Tibial artery (tissue), 4 donors: Measurements from ENCODE around the gene SMYD3.

Experiments
- DNase-seq, 2 donors: peaks; one replicate each; pipeline ENCODE4 v3.0.0-alpha.2; 2019
- H3K27ac ChIP-seq, 2 donors: fragments of 200-600 bp; sonication (generic) in 1 of 2; 1 replicate in 1 of 2; 2 replicates in 1 of 2; pipeline ENCODE4 v1.5.1; 2018 to 2019; ENCODE audit warnings: mild to moderate bottlenecking in 1 of 2
- H3K27me3 ChIP-seq, 2 donors: fragments of 200-600 bp; sonication (generic) in 1 of 2; one replicate each; pipeline versions ENCODE4 v1.5.1 to v1.6.0; 2016 to 2019
- H3K36me3 ChIP-seq, 3 donors: fragments of 200-600 bp; sonication (generic) in 2 of 3; one replicate each; pipeline ENCODE4 v1.5.1; 2016 to 2019; ENCODE audit warnings: mild to moderate bottlenecking in 2 of 3
- H3K4me1 ChIP-seq, 4 donors: fragments of 200-600 bp; sonication (generic) in 2 of 4; 1 replicate in 3 of 4; 2 replicates in 1 of 4; pipeline ENCODE4 v1.5.1; 2016 to 2019
- H3K4me3 ChIP-seq, 2 donors: fragments of 200-600 bp; sonication (generic) in 1 of 2; 1 replicate in 1 of 2; 2 replicates in 1 of 2; pipeline ENCODE4 v1.5.1; 2018 to 2019; ENCODE audit warnings: mild to moderate bottlenecking in 2 of 2
- H3K9me3 ChIP-seq, 3 donors: fragments of 200-600 bp; sonication (generic) in 1 of 3; one replicate each; pipeline ENCODE4 v1.5.1; 2016 to 2019
- intact Hi-C: fragments of 100-400 bp; cut with DNase I; formaldehyde crosslinking; loops from one replicate; pipeline ENCODE4 v1.15.0; 2023; ENCODE audit warnings: low total_unique reads
- TF ChIP-seq, protein P1 (sequence below), 2 experiments: fragments of 200-600 bp in 1 of 2; fragments of 450-650 bp in 1 of 2; IDR thresholded peaks; one replicate each; pipeline ENCODE4 v1.5.1; 2017 to 2019; ENCODE audit warnings: antibody characterized with exemption in 2 of 2, mild to moderate bottlenecking in 1 of 2, moderate library complexity in 1 of 2

Gene SMYD3

DNA sequence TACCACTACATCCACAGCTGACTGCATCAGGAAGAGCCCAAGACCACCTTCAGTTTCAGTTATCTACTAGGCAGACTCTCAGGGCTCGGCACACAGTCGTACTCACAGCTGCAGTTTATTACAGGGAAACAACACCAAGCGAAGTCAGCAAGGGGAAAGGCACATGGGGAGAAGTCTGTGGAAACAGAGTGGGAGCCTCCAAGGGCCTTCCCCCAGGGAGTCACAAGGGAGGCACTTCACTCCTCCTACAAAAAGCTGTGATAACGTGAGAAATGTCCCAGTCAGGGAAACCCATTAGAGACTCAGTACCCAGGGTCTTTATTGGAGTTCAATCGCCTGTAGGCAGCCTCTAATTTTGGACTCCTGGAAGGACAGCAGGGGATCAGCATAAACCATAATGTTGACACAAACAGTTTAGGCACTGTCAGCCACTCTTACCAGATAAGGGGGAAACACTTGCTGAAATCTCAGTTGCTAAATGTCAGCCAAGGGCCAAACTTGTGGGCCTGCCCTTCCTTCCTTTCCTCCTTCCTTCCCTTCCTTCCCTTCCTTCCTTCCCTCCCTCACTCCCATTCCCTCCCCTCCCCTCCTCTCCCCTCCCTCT, 444.0 kb downstream of the SMYD3 start:
- H3K27me3 ChIP-seq = no peaks in the 10 kb centered on the region
- DNase-seq = no peak
- H3K4me3 ChIP-seq = no peak overlapping the region
- no peaks in the 10 kb centered on the region for H3K36me3 ChIP-seq
- TF ChIP-seq, protein P1, sequence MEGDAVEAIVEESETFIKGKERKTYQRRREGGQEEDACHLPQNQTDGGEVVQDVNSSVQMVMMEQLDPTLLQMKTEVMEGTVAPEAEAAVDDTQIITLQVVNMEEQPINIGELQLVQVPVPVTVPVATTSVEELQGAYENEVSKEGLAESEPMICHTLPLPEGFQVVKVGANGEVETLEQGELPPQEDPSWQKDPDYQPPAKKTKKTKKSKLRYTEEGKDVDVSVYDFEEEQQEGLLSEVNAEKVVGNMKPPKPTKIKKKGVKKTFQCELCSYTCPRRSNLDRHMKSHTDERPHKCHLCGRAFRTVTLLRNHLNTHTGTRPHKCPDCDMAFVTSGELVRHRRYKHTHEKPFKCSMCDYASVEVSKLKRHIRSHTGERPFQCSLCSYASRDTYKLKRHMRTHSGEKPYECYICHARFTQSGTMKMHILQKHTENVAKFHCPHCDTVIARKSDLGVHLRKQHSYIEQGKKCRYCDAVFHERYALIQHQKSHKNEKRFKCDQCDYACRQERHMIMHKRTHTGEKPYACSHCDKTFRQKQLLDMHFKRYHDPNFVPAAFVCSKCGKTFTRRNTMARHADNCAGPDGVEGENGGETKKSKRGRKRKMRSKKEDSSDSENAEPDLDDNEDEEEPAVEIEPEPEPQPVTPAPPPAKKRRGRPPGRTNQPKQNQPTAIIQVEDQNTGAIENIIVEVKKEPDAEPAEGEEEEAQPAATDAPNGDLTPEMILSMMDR (IDR thresholded peaks at IDR 0.05) = no peak
- intact Hi-C loops = no loop called here
- no peak overlapping the region for H3K27ac ChIP-seq
- H3K4me1 ChIP-seq = no peaks in the 10 kb centered on the region
- no peaks in the 10 kb centered on the region for H3K9me3 ChIP-seq

DNA sequence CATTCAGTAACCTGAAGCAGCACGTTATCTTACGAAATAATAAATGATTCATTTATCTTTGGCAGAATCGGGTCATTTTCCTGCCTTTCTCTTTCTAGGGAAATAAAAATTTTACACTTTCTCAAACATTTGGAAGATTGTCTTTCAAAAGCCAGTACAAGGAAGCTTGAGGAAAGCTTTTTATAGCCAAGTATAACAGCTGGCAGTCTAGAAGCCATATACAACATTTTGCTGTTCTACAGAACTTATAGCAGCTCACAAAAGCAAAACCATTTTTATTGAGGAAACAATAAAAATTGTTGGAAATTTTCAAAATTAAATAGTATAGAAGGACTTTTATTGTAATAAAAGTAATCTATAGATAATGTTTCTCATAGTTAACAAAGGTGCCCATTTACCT, 448.6 kb downstream of the SMYD3 start:
- H3K36me3 ChIP-seq = no peaks in the 10 kb centered on the region
- no peaks in the 10 kb centered on the region for H3K9me3 ChIP-seq
- no peak overlapping the region for H3K4me3 ChIP-seq
- intact Hi-C loops = no loop called here
- H3K4me1 ChIP-seq = no peaks in the 10 kb centered on the region
- TF ChIP-seq, protein P1 (IDR thresholded peaks at IDR 0.05) = no peak
- H3K27ac ChIP-seq = no peak overlapping the region
- DNase-seq = no peak
- H3K27me3 ChIP-seq = no peaks in the 10 kb centered on the region

DNA sequence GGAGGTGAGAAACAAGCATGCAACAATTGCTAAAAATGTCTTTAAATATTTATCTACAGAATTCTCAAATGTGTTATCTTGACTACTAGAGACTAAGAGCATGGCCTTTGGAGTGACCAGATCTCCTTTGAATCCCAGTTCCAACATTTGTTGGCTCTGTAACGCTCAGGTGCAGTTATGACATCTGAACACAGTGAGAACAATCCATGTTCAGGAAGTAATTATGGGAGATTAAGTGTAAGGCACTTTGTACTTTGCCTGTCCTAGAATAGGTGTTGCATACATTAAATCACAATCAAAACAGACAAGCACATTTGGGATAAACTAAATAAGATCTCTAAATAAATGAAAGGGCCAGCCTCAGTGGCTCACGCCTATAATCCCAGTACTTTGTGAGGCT, 454.5 kb downstream of the SMYD3 start:
- intact Hi-C loops = no loop called here
- H3K9me3 ChIP-seq = no peaks in the 10 kb centered on the region
- DNase-seq = no peak
- H3K4me3 ChIP-seq = no peak overlapping the region
- no peaks in the 10 kb centered on the region for H3K4me1 ChIP-seq
- H3K27ac ChIP-seq = no peak overlapping the region
- H3K36me3 ChIP-seq = no peaks in the 10 kb centered on the region
- no peaks in the 10 kb centered on the region for H3K27me3 ChIP-seq
- TF ChIP-seq, protein P1 (IDR thresholded peaks at IDR 0.05) = no peak

DNA sequence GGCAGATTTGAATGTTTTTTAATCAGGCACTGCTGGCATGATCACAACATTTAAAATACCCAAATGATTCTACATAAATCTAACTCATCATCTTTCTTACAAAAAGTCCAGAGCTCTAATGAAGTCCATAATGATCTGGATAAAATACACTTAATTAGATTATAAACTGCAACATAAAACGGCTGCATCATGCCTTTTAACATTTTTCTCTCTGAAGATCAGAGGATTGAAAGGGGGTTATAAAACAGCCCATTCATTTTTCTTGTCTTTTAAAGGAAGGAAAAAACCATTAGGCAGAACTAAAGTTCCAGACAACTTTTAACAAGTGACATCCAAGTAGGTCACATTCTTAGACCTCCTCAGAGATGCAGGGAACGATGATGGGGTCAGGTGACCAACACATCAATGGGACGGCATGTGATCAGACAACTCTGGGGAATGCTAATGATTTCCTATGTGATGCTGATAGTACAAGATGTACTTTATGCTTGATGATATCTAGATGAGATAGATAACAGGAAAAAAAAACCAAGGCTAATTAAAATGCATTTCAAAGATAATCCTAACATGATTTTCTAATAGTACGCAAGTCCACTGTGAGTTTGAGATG, 455.1 kb downstream of the SMYD3 start:
- Histone ChIP-seq H3K36me3 (no peaks in the 10 kb centered on the region), H3K4me1 (no peaks in the 10 kb centered on the region), H3K27ac (no peak overlapping the region), H3K9me3 (no peaks in the 10 kb centered on the region), H3K4me3 (no peak overlapping the region), H3K27me3 (no peaks in the 10 kb centered on the region)
- no peak for DNase-seq
- TF ChIP-seq, protein P1 (IDR thresholded peaks at IDR 0.05) = no peak
- intact Hi-C loops = no loop called here

DNA sequence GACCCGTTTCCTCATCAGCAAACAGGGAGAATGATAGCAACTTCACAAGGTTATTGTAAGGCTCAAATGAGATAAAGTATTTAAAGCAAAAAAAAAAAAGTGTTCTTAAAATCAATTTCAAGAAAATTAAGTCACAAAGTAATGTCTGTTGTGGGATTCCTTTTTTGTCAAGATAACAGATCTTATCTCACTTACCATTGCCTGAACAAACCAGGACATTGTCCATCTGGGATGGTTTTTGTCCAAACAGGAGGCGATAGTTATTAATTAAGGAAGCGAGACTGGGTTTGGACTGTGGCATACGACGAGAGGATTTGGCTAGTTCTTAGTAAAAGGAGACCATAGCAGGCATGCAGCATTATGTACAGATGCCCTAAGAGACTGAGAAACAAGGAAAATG, 458.4 kb downstream of the SMYD3 start:
- no peak for DNase-seq
- Histone ChIP-seq H3K9me3 (no peaks in the 10 kb centered on the region), H3K27me3 (no peaks in the 10 kb centered on the region), H3K4me1 (no peaks in the 10 kb centered on the region), H3K4me3 (no peak overlapping the region), H3K27ac (no peak overlapping the region), H3K36me3 (no peaks in the 10 kb centered on the region)
- intact Hi-C loops = no loop called here
- TF ChIP-seq, protein P1 (IDR thresholded peaks at IDR 0.05) = no peak
